HG03066 (cell line): ENCODE measurements around the gene CNOT6L.

Source experiments
- ATAC-seq: cut with Tn5 transposase; IDR thresholded peaks from one replicate; pipeline ENCODE4 v1.9.1; 2021; ENCODE audit warnings: low read depth; ENCODE audit not compliant: unreplicated experiment

The CNOT6L gene

DNA sequence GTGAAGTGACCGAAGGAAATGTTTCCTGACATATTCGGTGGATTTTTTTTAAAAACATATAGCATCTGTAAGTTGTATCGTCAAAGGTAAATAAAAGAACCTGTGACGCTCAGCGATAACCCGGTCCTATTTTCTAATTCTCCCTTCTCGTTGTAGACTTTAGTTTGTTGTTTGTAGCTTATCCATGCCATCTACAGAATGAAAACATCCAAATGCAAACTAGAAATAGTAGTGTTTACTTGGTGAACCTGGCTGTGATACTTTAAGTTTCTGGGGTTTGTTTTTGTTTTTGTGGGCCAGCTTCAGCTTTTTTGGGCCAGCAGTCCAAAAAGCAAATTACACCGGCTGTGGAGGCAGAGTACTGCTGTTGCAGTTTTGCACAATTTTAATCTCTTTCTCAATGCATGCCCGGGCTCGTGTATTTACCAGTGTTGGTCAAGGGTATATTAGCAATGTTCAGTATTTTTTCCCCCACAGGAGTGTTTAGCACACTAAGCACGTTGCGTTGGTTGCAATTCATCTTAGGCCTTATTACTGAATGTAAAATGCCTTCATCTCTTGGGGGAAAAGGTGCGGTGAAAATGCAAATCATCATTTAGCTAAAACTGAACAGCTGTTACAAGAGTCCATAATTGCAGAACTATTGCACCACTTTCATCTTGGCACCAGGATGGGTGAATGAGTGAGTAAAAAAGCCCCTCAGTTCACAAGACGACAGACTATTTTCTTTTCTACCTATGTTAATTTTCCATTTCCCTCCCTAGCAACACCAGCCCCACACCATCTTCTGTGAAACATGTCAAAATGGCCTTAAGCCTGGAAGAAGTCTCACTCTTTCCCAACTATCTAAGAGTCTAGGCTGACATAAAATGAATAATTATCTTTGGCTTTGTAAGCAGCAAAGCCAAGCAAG, 1.7 kb upstream of the CNOT6L start:
- ATAC-seq, result no peak

DNA sequence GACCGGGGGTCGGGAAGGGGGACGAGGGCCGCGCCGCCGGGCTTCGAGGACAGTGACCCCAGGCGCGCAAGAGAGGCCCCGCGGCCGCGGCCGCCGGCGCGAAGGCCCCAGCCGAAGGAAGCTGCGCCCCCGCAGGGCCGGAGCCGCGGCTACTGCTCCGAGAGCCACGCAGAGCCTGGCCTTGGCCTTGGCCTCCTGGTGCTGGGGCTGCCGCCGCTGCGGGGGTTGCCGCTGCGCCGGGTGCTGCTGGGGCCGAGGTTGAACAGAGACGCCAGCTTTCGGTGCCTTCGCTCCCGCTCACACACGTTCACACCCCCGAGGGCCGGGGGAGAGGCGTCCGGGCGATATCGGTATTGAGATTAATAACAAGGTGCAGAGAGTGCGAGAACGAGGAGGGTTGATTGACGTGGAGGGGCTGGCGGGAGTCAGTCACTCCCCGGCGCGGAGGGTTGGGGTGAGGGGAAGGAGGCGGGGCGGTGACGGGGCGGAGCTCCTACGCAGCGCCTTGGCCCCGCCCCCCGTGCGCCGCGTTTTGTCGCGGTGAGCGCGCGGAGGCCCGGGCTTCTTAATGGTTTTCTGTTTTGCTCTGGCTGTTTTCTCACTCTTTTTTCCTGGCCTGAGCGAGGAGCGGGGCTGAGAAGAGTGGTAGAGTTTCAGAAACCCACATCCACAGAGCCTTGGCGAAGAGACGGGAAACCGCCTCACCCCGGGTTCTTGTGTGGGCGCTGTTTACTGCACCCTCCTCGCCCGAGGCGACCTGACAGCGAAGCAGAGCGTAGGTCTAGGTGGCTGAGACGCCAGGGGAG, 878 bp upstream of the CNOT6L start:
- ATAC-seq, result peak; percentile 76

- ATAC-seq, result peak; percentile 19
Measured at GRCh38 chr4:77819404-77819842, 255 bp upstream of the CNOT6L start.

- peak; percentile 25 for ATAC-seq
Measured at GRCh38 chr4:77818073-77818601, 1.0 kb downstream of the CNOT6L start.

GRCh38 chr4:77817304-77818072, 1.7 kb downstream of the CNOT6L start:
- ATAC-seq, result no peak

GRCh38 chr4:77816546-77816945, 2.6 kb downstream of the CNOT6L start:
- no peak for ATAC-seq

- no peak for ATAC-seq
Measured at GRCh38 chr4:77815636-77816035, 3.5 kb downstream of the CNOT6L start.

DNA sequence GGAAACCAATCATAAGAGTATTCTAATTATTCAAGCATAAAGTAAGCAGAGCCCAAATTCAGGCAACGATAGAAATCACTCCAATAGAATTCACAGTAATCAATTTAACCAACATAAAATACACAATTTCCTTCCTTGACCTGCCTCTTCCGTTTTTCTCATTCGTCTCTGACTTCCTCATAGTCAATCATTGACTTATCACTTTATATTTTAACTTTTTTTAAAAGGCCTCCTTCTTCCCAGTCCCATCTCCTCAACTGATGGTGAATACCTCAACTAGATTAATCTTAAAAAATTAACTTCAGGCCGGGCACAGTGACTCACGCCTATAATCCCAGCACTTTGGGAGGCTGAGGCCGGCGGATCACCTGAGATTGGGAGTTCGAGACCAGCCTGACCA, 13.3 kb downstream of the CNOT6L start:
- ATAC-seq, result no peak

- ATAC-seq, result no peak
Measured at GRCh38 chr4:77804471-77804870, 14.7 kb downstream of the CNOT6L start.

DNA sequence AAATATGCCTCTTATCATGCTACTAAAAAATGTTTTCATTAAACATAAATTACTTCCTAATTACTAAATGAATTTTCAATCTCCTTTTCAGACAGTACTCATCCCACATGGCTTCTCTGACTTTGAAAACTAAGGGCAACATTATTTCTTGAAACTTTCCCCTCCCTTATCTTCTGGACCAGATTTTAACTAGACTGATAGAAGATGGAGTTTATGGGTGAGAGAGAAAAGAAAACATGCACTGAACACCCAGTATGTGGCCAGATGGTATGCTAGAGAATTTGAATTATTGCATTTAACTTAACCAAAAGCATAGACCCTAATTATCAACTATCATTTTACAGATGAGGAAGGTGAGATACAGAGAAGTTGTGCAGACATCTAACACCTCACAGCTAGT, 16.8 kb downstream of the CNOT6L start:
- ATAC-seq, result no peak

DNA sequence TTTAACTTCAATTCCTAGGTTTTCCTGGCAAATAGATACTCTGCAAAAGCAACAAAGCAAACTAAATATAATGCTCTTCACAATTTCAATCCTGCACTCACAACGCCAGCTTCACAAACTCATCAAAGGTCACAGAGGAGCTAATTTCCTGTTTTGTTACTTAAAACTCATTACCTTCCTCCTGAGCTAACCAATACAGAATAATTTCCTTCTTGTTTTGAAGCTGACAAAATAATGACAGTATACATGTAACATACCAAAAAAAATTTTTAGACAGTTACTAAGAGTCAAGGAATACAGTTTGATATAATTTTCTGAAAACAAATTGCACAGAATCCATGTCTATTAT, 17.9 kb downstream of the CNOT6L start:
- ATAC-seq, result no peak

- no peak for ATAC-seq
Measured at GRCh38 chr4:77800483-77801259, 18.5 kb downstream of the CNOT6L start.

GRCh38 chr4:77800077-77800476, 19.1 kb downstream of the CNOT6L start:
- no peak for ATAC-seq

GRCh38 chr4:77798385-77798784, 20.8 kb downstream of the CNOT6L start:
- no peak for ATAC-seq

DNA sequence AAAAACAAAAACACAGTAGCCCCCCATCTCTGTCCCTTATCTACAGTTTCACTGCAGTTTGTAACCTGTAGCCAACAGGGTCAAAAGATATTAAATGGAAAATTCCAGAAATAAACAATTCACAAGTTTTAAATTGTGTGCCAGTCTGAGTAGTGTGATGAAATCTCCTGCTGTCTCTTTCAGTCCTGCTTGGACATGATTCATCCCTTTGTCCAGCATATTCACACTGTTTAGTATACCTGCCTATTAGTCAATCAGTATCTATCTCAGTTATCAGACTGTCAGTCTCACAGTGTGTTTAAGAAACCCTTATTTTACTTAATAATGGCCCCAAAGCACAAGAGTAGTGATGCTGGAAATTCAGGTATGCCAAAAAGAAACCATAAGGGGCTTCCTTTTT, 21.9 kb downstream of the CNOT6L start:
- ATAC-seq, result no peak

DNA sequence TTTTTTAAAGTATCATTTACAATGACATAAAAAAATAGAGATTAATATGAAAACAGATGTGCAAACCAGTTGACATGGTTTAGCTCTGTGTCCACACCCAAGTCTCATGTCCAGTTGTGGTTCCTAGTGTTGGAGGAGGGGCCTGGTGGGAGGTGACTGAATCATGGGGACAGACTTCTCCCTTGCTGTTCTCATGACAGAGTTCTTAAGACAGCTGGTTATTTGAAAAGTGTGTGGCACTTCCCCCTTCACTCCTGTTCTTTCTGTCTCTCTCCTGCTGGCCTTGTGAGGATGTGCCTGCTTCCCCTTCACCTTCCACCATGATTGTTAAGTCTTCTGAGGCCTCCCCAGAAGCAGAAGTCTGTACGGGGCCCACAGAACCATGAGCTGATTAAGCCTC, 23.8 kb downstream of the CNOT6L start:
- no peak for ATAC-seq

GRCh38 chr4:77790146-77790545, 29.0 kb downstream of the CNOT6L start:
- ATAC-seq, result no peak

- no peak for ATAC-seq
Measured at GRCh38 chr4:77788990-77789389, 30.2 kb downstream of the CNOT6L start.

DNA sequence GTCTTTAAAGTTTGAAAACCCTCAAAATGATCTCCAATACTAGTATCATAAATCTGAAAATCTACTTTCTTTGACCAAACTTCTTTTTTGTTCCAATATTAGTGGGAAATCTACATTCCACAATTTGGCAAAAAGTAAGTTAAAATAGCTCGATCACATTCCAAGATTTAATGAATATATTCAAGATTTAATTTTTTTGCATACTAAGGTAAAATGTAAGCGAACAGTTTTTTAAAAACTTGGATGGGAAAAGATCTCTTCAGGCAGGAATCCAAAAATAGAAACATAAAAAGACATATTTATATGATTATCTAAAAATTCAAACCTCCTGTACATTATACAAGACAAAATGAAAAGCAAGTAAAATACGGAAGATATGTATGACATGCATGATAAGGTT, 31.2 kb downstream of the CNOT6L start:
- no peak for ATAC-seq

DNA sequence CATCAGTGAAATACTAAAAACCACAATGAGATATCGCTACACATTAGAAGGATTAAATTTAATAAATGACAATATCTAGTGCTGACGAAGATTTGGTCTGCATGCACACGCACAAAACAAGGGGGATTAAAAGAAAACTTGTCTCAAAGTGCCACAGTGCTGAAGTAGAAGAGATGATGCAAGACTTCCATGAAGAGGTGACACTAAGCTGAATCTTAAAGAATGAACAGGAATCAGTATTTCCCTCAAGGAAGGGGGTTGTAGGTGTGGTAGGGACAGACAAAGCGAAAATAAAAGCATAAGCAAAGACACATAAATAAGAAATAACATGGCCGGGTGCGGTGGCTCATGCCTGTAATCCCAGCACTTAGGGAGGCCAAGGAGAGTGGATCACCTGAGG, 33.5 kb downstream of the CNOT6L start:
- ATAC-seq, result no peak
